Fibroblast of peridontal ligament (primary cell): Measurements from ENCODE around the gene GCFC2.

ENCODE experiments used
- DNase-seq: peaks from one replicate; pipeline ENCODE4 v3.0.0-alpha.2; 2010; ENCODE audit errors: extremely low read depth

The GCFC2 gene

GRCh38 chr2:75680402-75680801, 30.3 kb downstream of the GCFC2 start:
- no peak for DNase-seq

GRCh38 chr2:75679556-75679955, 31.2 kb downstream of the GCFC2 start:
- no peak for DNase-seq

GRCh38 chr2:75676464-75676863, 34.3 kb downstream of the GCFC2 start:
- DNase-seq = no peak

GRCh38 chr2:75675908-75676307, 34.8 kb downstream of the GCFC2 start:
- DNase-seq = no peak

- DNase-seq = peak; percentile 22
These were observed 35.3 kb downstream of the GCFC2 start for GRCh38 chr2:75675423-75675822.

GRCh38 chr2:75667884-75668283, 42.8 kb downstream of the GCFC2 start:
- DNase-seq = no peak

GRCh38 chr2:75666911-75667310, 43.8 kb downstream of the GCFC2 start:
- DNase-seq = no peak

- DNase-seq = no peak
These were observed 52.9 kb downstream of the GCFC2 start for GRCh38 chr2:75657798-75658197.

- no peak for DNase-seq
These were observed 54.2 kb downstream of the GCFC2 start for GRCh38 chr2:75656563-75656962.

- peak; percentile 45 for DNase-seq
These were observed 54.9 kb downstream of the GCFC2 start for GRCh38 chr2:75655861-75656260.

GRCh38 chr2:75654012-75654411, 56.7 kb downstream of the GCFC2 start:
- no peak for DNase-seq

- no peak for DNase-seq
These were observed 62.9 kb downstream of the GCFC2 start for GRCh38 chr2:75647771-75648170.

GRCh38 chr2:75646583-75647425, 63.9 kb downstream of the GCFC2 start, which contains the start of gene MRPL19:
Gene MRPL19, plus strand, starts transcription at chr2:75646783. Its CDS starts 25 bp downstream, at chr2:75646808.
- DNase-seq = peak; percentile 92

GRCh38 chr2:75646090-75646582, 64.6 kb downstream of the GCFC2 start:
- no peak for DNase-seq

GRCh38 chr2:75645643-75646042, 65.1 kb downstream of the GCFC2 start:
- DNase-seq = no peak

- DNase-seq = no peak
These were observed 66.7 kb downstream of the GCFC2 start for GRCh38 chr2:75643980-75644379.

GRCh38 chr2:75641587-75641986, 69.1 kb downstream of the GCFC2 start:
- DNase-seq = peak; percentile 67

GRCh38 chr2:75640621-75641121, 70.0 kb downstream of the GCFC2 start:
- DNase-seq = peak; percentile 79

GRCh38 chr2:75637568-75637967, 73.1 kb downstream of the GCFC2 start:
- no peak for DNase-seq

- no peak for DNase-seq
These were observed 75.8 kb downstream of the GCFC2 start for GRCh38 chr2:75634945-75635344.

- DNase-seq = no peak
These were observed 77.1 kb downstream of the GCFC2 start for GRCh38 chr2:75633620-75634019.

- no peak for DNase-seq
These were observed 77.9 kb downstream of the GCFC2 start for GRCh38 chr2:75632813-75633212.

- DNase-seq = peak; percentile 72
These were observed 78.5 kb downstream of the GCFC2 start for GRCh38 chr2:75632091-75632701.
